HEK293T (cell line): ENCODE results near the gene CORO2B.

Experiments used
- CTBP1 ChIP-seq: fragments of 450-650 bp; IDR thresholded peaks from 2 replicates; pipeline ENCODE4 v1.6.1; 2016; ENCODE audit warnings: borderline replicate concordance
- HDGF ChIP-seq: fragments of 450-650 bp; IDR thresholded peaks from 2 replicates; pipeline ENCODE4 v1.6.1; 2017; ENCODE audit warnings: antibody characterized with exemption, borderline replicate concordance
- LEF1 ChIP-seq: fragments of 450-650 bp; IDR thresholded peaks from 2 replicates; pipeline ENCODE4 v1.6.1; 2017; ENCODE audit warnings: mild to moderate bottlenecking, borderline replicate concordance
- SP1 ChIP-seq: fragments of 450-650 bp; IDR thresholded peaks from 2 replicates; pipeline ENCODE4 v1.6.1; 2017
- SUZ12 ChIP-seq: fragments of 450-650 bp; IDR thresholded peaks from 2 replicates; pipeline ENCODE4 v1.6.1; 2016; ENCODE audit warnings: mild to moderate bottlenecking
- TARDBP ChIP-seq: fragments of 450-650 bp; IDR thresholded peaks from 2 replicates; pipeline ENCODE4 v1.6.1; 2016

- no peak for TF ChIP-seq HDGF
- TF ChIP-seq SUZ12: no peak
- no peak for TF ChIP-seq TARDBP
- TF ChIP-seq SP1: no peak
- no peak for TF ChIP-seq CTBP1
- TF ChIP-seq LEF1: no peak
Measured at GRCh38 chr15:68749793-68750192, 171.0 kb downstream of the CORO2B start.
